Inferior parietal cortex (tissue), 1 donor: ENCODE data around the gene RSPH9.
"Not testable (repeated sequence)": the region's sequence is repeated elsewhere in the genome, so short reads cannot be mapped to it uniquely, and the experiment has no call there.

ENCODE experiments used
- DNase-seq: peaks from one replicate; pipeline ENCODE4 v3.0.0-alpha.2; 2016; ENCODE audit errors: extremely low spot score

RSPH9 gene

GRCh38 chr6:43629104-43629504 lies 15.7 kb upstream of the RSPH9 start, which contains the start of gene GTPBP2:
Gene GTPBP2 (minus strand): TSS chr6:43629264. CDS start chr6:43629162, 102 bp downstream.
- DNase-seq, result peak; percentile 99

DNA sequence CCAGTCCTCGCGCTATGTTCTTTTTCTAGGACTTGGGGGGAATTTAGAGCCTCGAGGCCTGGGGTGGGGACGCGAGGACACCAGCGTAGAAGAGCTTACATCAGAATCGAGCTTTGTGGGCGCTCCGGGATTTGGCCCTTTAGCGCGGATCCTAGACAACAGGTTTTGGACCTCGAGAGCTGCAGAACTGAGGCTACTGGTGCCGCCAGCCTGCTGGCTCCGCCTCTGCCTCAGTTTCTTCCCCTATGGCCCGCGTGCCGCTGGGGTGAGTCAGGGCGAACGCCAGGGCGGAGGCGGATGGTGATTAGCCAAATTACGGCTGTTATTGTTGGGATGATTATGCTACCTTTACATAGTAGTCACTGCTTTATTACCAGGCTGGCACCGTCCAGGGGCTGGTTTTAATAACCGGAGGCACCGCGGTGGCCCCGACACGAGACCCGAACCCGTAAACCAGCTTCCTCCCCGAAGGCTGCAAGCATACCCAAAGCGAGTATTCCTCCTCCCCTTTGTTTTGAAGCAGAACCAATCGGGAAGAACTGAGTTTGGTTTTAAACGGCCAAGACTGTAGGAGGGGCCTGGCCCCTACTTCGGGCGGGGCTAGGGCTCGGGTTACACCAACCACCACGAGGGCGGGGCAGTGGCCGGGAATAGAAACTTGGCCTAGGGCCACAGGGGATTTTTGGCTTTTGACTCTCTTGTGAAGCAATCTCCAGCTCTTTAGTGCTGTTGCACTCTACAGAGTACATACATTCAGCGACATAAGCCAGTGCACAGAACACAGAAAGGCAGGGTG lies 15.1 kb upstream of the RSPH9 start:
- peak; percentile 95 for DNase-seq

DNA sequence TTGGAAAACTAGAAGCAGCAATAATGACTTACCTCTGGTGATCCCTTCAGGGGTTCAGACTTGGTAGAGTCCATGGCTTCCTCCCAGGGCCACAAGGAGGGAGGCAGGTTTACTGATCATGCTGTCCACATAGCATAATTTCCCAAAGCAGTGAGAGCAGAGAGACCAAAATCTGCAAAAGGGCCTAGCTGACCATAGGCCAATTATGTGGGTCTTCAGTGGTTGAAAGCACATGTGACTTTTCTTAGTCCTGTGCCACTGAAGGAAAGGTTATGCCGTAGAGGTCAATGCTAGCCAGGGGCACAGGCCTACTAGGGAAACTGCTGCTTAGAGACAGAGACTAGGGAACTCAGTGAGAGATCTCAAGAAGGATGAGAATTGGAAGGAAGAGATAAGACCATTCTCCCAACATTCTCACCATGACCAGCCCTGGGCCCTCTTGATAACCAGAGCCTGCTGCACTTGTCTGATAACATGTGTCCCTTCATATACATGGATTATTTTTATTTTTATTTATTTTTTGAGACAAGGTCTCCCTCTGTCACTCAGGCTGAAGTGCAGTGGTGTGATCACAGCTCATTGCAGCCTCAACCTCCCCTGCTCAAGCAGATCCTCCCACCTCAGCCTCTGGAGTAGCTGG lies 13.7 kb upstream of the RSPH9 start:
- DNase-seq, result peak; percentile 47

DNA sequence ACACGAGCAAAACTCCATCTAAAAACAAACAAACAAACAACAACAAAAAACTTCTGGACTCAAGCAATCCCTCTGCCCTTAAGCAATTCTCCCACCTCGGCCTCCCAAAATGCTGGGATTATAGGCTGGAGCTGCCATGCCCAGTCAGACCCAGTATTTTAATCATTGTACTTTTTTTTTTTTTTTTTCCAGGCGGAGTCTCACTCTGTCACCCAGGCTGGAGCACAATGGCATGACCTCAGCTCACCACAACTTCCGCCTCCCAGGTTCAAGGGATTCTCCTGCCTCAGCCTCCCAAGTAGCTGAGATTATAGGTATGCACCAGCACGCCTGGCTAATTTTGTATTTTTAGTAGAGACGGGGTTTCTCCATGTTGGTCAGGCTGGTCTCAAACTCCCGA lies 11.8 kb upstream of the RSPH9 start:
- not testable (repeated sequence) for DNase-seq

DNA sequence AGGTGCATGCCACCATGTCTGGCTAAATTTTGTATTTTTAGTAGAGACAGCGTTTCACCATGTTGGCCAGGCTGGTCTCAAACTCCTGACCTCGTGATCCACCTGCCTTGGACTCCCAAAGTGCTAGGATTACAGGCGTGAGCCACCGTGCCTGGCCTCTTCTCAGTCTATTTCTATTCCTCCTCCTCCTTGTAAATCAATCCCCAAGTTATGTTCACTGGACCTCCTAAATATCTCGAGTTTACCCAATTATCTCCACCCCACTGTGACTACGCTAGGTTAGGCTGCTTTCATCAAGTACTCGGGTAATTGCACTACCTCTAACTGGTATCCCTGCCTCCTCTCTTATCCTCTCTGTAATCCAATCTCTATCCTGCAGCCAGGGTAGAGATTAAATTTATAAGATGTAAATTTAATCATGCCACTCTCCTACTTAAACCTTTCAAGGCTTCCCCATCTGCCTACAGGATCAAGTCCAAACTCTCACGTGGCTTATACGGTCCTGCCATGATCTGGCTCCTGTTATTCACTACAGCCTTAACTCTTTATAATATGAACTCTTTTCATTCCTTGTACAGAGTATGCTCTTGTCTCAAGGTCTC lies 10.0 kb upstream of the RSPH9 start:
- no peak for DNase-seq

DNA sequence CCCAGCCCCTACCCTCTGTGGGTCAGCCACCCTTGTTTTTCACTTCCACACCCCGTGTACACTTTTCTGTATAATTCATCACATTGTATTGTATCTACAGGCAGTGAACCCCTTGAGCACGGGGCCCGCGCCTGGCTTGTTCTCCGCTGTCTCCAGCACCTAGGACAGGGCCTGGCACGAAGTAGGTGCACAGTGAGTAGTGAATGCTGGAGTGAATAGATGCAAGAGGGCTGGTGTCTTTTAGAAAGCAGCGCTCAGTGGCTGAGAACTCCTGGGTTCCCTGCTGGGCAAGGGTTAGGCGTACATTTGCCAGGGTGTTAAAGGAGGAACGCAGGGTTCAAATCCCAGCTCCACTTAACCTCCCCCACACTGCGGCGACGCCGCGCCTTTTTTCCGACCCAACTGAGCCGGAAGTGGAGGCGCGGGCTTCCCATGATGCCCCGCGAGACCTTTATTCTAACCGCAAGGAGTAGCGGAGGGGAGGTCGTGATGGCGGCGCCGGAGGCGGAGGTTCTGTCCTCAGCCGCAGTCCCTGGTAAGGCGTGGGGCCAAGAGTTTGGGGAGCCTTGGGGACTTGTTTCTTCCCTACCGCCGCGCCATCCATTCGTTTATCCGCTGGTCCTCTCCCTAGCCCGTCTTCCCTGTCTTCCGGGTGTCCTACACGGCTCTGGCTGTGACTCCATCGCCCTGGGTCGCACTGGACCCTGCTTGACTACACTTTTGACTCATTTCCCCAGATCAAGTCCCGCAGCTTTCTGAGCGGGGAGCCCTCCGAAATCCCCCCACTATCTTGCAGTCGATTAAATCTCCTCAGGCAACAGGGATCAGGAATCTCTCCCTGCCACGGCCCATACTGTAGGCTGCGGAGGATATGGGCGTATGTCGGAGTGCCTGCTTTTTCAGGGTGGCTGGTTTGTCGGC lies 9.2 kb upstream of the RSPH9 start, which contains the start of gene MAD2L1BP:
Gene MAD2L1BP (plus strand): TSS at position 454 of the 921 bp plus-strand sequence. CDS start 36 bp downstream, at position 490.
- DNase-seq, result peak; percentile 93

DNA sequence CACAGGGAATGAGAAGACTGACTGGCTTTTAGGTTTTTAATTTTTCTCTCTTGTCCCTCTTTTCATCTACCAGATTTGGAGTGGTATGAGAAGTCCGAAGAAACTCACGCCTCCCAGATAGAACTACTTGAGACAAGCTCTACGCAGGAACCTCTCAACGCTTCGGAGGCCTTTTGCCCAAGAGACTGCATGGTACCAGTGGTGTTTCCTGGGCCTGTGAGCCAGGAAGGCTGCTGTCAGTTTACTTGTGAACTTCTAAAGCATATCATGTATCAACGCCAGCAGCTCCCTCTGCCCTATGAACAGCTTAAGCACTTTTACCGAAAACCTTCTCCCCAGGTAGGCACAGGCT lies 8.6 kb upstream of the RSPH9 start:
- no peak for DNase-seq

- DNase-seq, result no peak
Measured at GRCh38 chr6:43639984-43640800, 4.6 kb upstream of the RSPH9 start.

DNA sequence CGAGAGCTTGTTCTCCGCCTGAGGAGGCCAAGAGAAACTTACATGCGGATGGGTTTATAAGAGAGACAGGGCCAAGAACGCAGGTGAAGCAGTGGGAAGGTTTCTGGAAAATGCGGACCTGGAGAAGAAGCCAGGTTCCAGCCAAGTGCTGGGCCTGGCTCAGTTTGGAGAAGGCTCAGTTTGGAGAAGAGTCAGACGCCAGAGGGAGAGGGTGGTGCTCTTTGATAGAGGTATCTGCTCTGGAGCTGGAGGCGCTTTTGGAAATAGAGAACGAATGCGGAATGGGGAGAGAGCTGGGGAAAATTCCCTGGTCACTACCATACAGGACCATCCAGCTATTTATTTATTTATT lies 753 bp downstream of the RSPH9 start:
- DNase-seq, result no peak

- DNase-seq, result no peak
Measured at GRCh38 chr6:43647613-43648012, 2.8 kb downstream of the RSPH9 start.

GRCh38 chr6:43648248-43648647 lies 3.4 kb downstream of the RSPH9 start:
- no peak for DNase-seq

DNA sequence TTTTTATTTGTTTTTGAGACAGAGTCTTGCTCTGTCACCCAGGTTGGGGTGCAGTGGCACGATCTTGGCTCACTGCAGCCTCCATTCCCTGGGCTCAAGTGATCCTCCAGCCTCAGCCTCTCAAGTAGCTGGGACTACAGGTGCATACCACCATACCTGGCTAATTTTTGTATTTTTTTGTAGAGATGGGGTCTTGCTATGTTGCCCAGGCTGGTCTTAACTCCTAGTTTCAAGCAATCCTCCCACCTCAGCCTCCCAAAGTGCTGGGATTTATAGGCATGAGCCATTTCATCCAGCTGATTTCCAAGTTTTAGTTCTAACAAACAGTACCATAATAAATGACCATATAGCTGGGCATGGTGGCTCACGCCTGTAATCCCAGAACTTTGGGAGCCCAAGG lies 8.0 kb downstream of the RSPH9 start:
- not testable (repeated sequence) for DNase-seq

DNA sequence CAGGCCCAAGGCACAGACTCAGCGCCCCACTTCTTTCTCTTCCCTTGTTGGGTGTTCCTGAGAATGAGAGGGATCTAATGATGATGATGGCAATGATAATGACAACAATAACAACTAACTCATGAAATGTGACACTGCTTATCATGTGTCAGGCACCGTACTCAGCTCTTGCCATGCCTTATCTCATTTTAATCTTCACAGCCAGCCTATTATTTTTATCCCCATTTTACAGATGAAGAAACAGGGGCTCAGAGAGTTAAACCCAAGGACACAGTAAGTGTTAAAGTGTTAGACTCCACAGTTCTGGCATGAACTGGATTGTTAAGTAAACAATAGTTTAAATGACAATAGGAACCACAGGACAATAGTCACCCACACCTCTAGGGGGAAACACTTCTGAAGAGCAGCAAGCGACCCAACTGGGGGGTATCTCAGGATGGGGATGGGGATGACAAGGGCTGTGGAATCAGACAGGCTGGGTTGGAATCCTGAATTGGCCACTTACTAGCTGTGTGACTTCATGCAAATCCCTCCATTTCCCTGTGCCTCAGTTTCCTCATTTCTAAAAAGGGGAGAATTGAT lies 12.5 kb downstream of the RSPH9 start:
- no peak for DNase-seq

DNA sequence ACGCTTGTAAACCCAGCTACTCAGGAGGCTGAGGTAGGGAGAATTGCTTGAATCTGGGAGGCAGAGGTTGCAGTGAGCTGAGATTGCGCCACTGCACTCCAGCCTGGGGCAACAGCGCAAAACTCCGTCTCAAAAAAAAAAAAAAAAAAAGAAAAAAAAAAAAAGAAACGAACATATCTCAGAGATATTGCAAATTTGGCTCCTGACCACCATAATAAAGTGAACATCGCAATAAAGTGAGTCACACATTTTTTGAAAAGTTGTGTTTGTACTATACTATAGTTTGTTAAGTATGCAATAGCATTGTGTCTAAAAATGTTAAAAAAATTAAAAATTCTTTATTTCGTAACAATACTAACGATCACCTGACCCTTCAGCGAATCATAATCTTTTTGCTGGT lies 13.3 kb downstream of the RSPH9 start:
- DNase-seq, result no peak

DNA sequence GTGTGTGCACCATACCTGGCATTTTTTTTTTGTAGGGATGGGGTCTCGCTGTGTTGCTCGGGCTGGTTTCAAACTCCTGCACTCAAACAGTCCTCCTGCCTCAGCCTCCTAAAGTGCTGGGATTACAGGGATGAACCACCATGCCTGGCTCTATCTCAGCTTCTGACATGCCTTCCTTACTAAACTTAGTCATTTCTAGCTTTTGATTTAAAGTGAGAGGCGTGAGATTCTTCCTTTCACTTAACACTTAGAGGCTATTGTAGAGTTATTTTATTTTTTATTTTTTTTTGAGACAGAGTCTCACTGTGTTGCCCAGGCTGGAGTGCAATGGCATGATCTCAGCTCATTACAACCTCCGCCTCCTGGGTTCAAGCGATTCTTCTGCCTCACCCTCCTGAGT lies 18.1 kb downstream of the RSPH9 start:
- not testable (repeated sequence) for DNase-seq

DNA sequence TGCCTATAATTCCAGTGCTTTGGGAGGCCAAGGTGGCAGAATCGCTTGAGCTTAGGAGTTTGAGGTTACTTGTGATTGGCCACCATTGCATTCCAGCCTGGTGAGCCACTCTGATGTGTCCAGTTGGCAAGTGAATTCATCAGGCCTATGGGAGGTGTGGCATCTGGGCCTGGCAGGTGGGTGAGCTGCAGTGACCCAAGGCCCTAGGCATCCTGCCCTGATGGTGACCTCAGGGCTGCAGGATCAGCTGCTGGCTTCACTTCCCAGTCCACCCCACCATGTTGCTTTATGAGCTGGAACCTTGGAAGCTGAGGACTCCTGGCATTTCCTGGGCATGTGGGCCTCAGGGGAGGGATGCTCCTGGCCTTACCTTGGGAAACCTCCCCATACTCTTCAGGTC lies 20.5 kb downstream of the RSPH9 start:
- no peak for DNase-seq

DNA sequence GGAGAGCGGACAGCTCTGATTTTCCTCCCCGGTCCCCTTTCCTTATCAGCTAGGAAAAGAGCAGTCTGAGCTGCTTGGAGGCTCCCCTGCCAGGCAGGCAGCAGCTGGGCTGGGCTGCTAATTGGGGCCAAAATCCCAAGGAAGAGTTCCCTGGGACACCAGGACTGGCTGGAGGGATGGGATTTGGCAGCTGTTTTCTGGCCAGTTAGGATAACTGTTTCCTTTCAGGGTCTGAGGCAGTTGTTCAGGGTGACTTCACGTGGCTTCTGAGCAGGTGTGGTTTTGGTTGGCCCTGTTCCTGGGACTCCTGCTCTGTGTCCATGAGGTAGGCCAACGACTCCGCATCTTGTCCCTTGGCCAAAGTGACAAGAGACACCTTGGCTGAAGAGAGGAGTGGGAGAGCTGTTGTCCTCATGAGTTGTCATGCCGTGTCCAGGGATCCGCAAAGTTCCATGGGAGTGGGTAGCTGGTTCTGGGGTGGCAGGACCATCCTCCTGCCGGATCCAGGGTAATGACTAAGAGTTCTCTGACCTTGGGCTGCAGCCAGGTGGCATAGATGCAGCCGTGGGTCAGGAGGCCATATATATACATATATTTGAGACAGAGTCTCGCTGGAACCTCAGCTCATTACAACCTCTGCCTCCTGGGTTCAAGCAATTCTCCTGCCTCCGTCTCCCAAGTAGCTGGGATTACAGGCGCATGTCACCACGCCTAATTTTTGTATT lies 21.5 kb downstream of the RSPH9 start:
- no peak for DNase-seq

- peak; percentile 87 for DNase-seq
Measured at GRCh38 chr6:43667245-43668150, 22.7 kb downstream of the RSPH9 start.
